ENCODE measurements around the gene RCSD1. TPM values are rescaled to one million over a fixed set of nuclear protein-coding genes. Genes with fewer than 3 reads are reported as not detected.
"Not testable (repeated sequence)": the region's sequence is repeated elsewhere in the genome, so short reads cannot be mapped to it uniquely, and the experiment has no call there.

Gene RCSD1
- polyA plus RNA-seq, 4 donors = 13.3 to 15.8 (median 14.8) TPM

DNA sequence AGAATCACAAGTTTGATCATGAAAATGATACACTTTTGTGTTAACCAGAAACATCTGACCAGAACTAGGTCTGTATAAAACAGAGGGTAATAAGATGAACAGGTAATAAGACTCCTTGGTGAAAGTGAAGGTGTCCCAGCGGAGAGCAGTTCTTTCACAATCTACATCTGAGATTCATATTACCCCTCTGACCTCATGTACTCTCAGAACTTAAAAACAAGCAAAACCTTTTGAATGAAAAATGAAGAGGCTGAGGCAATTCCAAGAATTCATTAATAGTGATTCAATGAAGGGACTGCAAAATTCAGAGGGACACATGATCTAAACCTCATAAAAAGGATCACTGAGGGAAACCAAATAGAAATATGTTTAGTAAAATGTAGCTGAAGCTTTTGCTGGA lies 80.8 kb downstream of the RCSD1 start:
- no peak for DNase-seq (ENCODE audit: low read depth in 4 of 4, low spot score in 3 of 4)

GRCh38 chr1:167711797-167712196 lies 81.8 kb downstream of the RCSD1 start:
- no peak for DNase-seq (ENCODE audit: low read depth in 4 of 4, low spot score in 3 of 4)

DNA sequence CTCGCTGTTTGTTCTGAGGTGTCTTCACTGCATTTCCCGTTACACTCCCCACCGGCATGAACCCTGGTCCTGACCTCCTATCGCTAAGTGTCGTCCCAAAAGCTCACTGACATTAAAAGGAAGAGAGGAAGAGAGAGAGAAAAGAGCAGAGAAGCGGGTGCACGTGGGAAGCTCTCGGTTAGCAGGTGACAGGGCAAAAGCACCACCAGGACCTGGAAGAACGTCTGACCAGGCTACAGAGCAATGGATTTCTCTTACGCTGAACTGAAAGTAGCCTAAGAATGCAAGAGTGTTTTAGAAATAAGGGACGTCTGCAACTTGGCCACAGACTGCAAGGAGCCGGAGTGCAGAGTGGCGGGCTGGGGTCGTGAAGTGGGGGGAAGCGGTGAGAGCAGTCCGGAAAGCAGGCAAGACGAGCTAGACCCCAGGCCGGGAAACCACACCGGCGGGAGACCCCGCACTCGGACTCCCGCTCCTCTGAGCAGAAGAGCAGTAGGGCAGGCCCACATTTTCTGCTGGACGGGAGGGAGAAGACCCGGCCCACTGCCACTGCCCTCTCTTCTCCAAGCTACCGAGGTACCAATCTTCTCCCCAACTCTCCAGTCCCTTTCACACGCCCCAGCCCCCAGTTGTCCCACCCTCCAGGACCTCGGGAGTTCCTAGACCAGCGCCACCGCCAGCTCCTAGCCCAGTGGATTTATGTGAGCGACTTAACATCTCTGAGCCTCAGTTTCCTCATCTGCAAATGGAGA lies 83.5 kb downstream of the RCSD1 start:
- peak in 2 of 4 donors; percentile 14 to 15 for DNase-seq (ENCODE audit: low read depth in 4 of 4, low spot score in 3 of 4)

GRCh38 chr1:167714098-167714438 lies 84.0 kb downstream of the RCSD1 start:
- DNase-seq (ENCODE audit: low read depth in 4 of 4, low spot score in 3 of 4) = no peak

- peak in 3 of 4 donors; percentile 76 to 91 (median 82) for DNase-seq (ENCODE audit: low read depth in 4 of 4, low spot score in 3 of 4)
These were observed 84.6 kb downstream of the RCSD1 start for GRCh38 chr1:167714439-167715156.

GRCh38 chr1:167715157-167715999 lies 85.3 kb downstream of the RCSD1 start:
- DNase-seq (ENCODE audit: low read depth in 4 of 4, low spot score in 3 of 4) = peak; percentile 80 to 91 (median 86)

DNA sequence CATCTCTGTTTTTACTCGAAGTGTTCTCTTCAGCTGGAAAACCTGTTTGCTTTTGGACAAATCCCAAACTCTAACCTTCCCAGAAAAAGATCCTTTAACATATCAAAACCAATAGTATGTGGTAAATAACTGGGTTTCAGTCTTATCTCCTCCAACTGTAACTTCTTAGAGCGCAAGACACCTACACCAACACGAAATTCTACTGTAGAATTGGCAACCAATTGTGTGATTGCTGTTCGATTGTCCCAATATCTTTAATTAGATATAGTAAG lies 85.9 kb downstream of the RCSD1 start:
- DNase-seq (ENCODE audit: low read depth in 4 of 4, low spot score in 3 of 4) = peak in 1 of 4 donors; percentile 9

DNA sequence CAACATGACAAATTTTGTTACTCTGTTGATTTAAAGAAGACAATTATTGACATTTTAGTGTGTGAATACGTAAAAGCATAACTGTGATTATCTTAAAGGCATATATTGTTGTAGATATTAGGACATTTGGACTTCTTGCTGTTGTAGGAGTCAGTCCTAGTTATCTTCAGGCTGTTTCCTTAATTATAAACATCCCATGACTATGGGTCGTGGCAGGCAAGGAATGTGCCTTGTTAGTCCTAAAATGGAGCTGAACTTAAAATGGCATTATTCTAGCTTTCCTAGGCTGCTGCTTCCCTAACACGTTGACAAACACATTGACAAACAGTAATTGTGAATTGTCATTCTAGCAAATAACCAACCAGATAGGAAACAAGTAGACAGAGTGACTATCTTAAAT lies 87.3 kb downstream of the RCSD1 start:
- no peak for DNase-seq (ENCODE audit: low read depth in 4 of 4, low spot score in 3 of 4)

DNA sequence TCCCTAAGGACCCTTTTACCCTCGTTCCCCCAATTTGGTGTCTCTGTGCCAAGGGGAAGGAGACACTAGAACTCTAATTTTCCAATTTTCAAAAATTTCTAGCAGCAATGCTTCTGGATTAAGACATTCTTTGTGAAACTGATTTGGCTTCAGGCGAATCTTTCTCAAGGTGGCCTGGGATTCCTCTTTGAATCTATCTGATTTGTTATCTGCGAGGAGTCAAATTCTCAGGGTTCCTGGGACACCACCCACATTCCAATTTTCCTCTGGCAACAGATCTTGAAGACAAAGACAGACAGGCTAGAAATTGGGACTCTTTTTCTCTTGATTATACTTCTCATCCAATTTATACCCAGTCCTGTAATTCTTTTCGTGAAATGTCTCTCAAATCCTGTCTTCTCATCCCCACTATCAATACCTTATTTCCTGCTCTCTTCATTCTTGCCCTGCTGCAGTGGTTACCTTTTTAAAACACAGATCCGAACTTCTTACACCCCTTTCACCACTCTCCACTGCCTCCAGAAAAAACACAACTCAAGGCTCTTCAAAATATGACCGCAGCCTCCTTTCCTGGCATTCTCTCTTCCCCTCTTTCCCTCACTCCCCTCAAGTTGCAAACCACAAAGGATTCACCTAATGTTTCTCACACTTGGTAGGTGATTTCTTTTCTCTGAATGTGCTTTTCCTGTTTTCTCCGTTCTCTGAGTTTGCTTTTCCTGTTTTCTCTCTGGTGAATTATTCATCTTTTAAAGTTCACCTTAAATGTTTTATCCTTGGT lies 89.1 kb downstream of the RCSD1 start:
- DNase-seq (ENCODE audit: low read depth in 4 of 4, low spot score in 3 of 4) = no peak

DNA sequence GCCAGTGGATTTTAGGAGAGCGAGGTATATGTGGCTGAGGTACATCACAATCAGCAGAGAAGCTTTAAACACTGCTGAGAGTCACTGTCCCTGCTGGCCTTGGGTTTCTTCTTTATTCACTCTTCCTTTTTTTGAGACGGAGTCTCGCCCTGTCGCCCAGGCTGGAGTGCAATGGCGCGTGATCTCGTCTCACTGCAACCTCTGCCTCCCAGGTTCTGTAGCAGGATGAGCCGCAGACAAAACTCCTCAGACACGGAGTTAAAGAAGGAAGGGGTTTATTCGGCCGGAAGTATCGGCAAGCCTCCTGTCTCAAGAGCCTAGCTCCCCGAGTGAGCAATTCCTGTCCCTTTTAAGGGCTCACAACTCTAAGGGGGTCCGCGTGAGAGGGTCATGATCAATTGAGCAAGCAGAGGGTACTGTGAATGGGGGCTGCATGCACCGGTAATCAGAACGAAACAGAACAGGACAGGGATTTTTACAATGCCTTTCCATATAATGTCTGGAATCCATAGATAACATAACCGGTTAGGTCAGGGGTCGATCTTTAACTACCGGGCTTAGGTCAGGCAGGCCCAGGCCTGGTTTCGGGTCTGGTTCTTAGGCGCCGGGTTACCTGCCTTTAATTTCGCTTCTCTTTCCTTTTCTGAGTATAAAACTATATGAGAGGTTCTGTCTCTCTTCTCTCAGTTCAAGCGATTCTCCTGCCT lies 89.8 kb downstream of the RCSD1 start:
- not testable (repeated sequence) for DNase-seq (ENCODE audit: low read depth in 4 of 4, low spot score in 3 of 4)

GRCh38 chr1:167720965-167721616 lies 91.1 kb downstream of the RCSD1 start:
- peak in 1 of 4 donors; percentile 19 for DNase-seq (ENCODE audit: low read depth in 4 of 4, low spot score in 3 of 4)

GRCh38 chr1:167721617-167722151 lies 91.7 kb downstream of the RCSD1 start, which contains the start of gene MPZL1:
TSS of gene MPZL1 (plus strand) at chr1:167721982. CDS start at chr1:167722152, 170 bp downstream.
- DNase-seq (ENCODE audit: low read depth in 4 of 4, low spot score in 3 of 4) = peak; percentile 91 to 97 (median 94)

GRCh38 chr1:167722152-167722869 lies 92.3 kb downstream of the RCSD1 start:
- peak in 2 of 4 donors; percentile 34 to 40 for DNase-seq (ENCODE audit: low read depth in 4 of 4, low spot score in 3 of 4)

DNA sequence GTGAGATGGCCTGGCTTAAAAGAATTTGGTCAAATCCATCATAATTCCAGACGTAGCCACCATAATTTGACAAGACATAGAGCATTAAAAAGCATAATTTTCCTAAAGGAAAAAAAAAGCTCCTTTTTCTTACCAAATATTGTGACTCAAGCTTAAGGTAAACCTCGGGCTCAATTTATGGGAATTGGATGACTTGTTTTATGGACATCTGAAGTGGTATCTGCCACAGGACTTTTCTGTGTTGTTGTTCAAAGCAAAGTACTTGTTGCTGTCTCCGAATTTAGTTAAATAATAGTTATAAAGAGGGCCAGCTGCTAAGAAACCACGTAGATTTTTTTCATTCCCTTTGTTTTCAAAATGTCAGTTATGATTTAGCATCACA lies 92.8 kb downstream of the RCSD1 start:
- DNase-seq (ENCODE audit: low read depth in 4 of 4, low spot score in 3 of 4) = no peak

- no peak for DNase-seq (ENCODE audit: low read depth in 4 of 4, low spot score in 3 of 4)
These were observed 93.8 kb downstream of the RCSD1 start for GRCh38 chr1:167723707-167724323.

DNA sequence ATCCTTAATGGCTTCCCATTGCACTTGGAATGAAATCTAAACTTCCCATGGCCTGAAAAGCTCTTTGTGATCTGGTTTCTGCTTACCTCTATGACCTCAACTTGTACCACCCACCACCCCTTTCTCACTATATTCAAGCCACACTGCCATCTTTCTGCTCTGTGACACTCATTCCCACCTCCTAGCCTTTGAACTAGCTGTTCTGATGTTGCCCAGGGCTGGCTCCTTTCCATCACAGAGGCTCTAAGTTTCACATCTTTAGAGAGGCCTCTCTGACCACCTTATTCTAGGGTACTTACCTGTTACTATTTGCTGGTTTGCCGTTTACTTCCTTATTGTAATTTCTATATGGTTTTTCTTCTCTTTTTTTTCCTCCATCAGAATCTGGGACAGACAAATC lies 96.0 kb downstream of the RCSD1 start:
- no peak for DNase-seq (ENCODE audit: low read depth in 4 of 4, low spot score in 3 of 4)

DNA sequence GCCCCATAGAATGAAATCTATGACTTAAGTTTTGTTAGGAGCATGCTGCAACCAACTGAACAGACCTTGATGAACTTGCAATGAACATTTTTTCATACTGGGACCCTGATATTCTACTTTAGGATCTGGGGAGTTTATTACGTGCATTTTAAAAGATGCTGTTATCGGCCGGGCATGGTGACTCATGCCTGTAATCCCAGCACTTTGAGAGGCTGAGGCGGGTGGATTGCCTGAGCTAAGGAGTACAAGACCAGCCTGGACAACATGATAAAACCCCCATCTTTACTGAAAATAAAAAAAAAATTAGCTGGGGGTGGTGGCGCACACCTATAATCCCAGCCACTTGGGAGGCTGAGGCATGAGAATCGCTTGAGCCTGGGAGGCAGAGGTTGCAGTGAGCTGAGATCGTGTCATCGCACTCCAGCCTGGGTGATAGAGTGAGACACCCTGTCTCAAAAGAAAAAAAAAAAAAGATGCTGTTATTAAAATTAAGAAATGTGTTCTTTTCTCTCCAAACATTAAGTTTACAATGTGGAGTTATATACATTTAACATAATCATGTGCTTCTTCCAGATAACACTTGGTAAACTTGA lies 98.9 kb downstream of the RCSD1 start:
- DNase-seq (ENCODE audit: low read depth in 4 of 4, low spot score in 3 of 4) = no peak

GRCh38 chr1:167734227-167734626 lies 104.2 kb downstream of the RCSD1 start:
- DNase-seq (ENCODE audit: low read depth in 4 of 4, low spot score in 3 of 4) = no peak

Data from right renal pelvis (tissue), 4 donors.